GM18520 (cell line): ENCODE measurements around the gene JAKMIP1.

ENCODE experiments used
- ATAC-seq: cut with Tn5 transposase; IDR thresholded peaks from one replicate; pipeline ENCODE4 v1.9.1; 2021; ENCODE audit not compliant: unreplicated experiment

JAKMIP1 gene

GRCh38 chr4:6122496-6122895, 77.9 kb downstream of the JAKMIP1 start:
- no peak for ATAC-seq

GRCh38 chr4:6121941-6122340, 78.4 kb downstream of the JAKMIP1 start:
- ATAC-seq = no peak

GRCh38 chr4:6121276-6121850, 79.0 kb downstream of the JAKMIP1 start:
- no peak for ATAC-seq

- no peak for ATAC-seq
Measured at GRCh38 chr4:6120361-6120760, 80.0 kb downstream of the JAKMIP1 start.

DNA sequence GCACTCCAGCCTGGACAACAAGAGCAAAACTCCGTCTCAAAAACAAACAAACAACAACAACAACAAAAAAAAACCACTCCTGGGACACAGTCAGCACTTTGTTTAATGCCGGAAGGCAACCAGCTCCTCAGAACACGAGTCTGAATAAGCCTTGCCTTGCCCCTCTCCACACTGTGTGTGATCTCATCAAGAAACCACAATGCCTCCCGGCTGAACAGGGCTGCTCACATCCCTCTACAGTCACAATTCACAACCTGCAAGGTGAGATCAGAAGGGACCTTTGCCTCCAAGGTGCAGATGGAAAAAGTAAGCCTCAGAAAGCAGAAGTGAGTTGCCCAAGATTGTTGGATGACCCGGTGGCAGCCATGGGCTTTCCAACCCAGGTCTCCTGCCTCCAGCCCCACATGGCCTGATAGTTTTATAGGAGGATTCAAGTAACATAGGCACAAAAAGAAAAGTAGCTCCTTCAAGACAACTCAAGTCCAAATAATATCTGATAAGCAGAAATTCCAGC, 80.8 kb downstream of the JAKMIP1 start:
- ATAC-seq = no peak

GRCh38 chr4:6118201-6118600, 82.1 kb downstream of the JAKMIP1 start:
- ATAC-seq = no peak

- no peak for ATAC-seq
Measured at GRCh38 chr4:6116696-6117285, 83.6 kb downstream of the JAKMIP1 start.

- no peak for ATAC-seq
Measured at GRCh38 chr4:6115746-6116586, 84.4 kb downstream of the JAKMIP1 start.

DNA sequence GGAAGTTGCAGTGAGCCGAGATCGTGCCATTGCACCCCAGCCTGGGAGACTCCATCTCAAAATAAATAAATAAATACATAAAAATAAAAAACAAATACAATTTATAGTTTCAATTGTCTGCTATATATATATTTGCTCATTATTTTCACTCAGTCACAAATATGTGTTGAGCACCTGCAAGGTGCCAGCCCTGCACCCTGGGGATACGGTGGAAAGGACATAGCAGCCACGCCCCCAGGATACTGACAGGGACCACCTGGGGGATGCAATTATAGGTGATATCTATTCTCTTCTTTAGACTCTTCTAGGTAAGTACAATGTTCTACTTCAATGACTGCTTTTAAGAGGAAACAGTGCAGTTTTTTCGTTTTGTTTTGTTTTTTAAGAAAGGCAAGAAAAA, 85.0 kb downstream of the JAKMIP1 start:
- no peak for ATAC-seq

GRCh38 chr4:6114601-6115000, 85.7 kb downstream of the JAKMIP1 start:
- ATAC-seq = no peak

GRCh38 chr4:6114181-6114580, 86.2 kb downstream of the JAKMIP1 start:
- ATAC-seq = no peak

GRCh38 chr4:6113641-6114040, 86.7 kb downstream of the JAKMIP1 start:
- no peak for ATAC-seq

GRCh38 chr4:6112606-6113290, 87.6 kb downstream of the JAKMIP1 start:
- ATAC-seq = no peak

GRCh38 chr4:6111354-6111960, 88.9 kb downstream of the JAKMIP1 start:
- ATAC-seq = no peak

- ATAC-seq = no peak
Measured at GRCh38 chr4:6110681-6111353, 89.5 kb downstream of the JAKMIP1 start.

DNA sequence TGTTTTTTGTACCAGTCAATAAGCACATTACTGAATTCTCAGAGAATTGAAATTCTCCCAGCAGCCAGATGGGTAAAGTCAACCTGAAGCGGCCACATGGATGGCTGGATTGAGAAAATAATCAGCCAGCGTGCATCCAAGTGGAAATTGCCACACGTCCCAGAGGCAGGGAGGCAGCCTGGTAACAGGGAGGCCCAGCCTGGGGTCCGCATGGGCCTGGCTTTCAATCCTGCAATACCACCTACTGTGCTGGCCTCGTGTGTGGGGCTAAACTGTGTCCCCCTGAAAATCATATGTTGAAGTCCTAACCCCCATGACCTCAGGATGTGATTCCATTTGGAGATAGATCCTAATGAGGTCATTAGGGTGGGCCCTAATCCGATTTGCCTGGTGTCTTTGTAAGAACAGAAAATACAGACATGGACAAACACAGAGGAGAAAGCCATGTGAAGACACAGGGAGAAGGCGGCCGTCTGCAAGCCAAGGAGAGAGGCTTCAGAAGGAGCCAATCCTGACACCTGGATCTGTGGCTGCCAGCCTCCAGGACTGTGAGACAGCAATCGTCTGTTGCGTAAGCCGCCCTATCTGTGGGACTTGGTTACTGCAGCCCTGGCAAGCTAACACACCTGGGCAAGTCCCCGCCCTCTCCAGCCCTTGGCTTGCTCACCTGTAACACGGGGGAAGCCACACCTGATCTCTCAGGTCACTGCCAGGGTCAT, 90.3 kb downstream of the JAKMIP1 start:
- no peak for ATAC-seq

GRCh38 chr4:6107886-6108285, 92.5 kb downstream of the JAKMIP1 start:
- no peak for ATAC-seq

GRCh38 chr4:6107114-6107791, 93.1 kb downstream of the JAKMIP1 start:
- no peak for ATAC-seq

- ATAC-seq = no peak
Measured at GRCh38 chr4:6106156-6106555, 94.2 kb downstream of the JAKMIP1 start.
